Lower leg skin (tissue), 4 donors: ENCODE measurements around the gene ENDOU. TPM values are rescaled to one million over a fixed set of nuclear protein-coding genes. Genes with fewer than 3 reads are reported as not detected.

Experiments
- total RNA-seq, 4 donors: library from RNA; depleted of rRNA; stranded (reverse); fragments of >200 nt; gene quantifications; one replicate each; pipeline ENCODE4 v1.1.0, GENCODE V29; 2016

The ENDOU gene
- total RNA-seq, 4 donors from 2014 or later: 6.4 to 30.5 (median 17.8) TPM

Other genes starting within 250 kb of the ENDOU start
- 10 to 100 TPM in 1 of 4 donors, 1 to 10 TPM in 3; 6.8 to 13.0 (median 7.9) TPM for gene RPAP3, start 19.5 kb downstream of the ENDOU start, total RNA-seq
- 10 to 100 TPM; 13.4 to 27.8 (median 18.9) TPM for gene RAPGEF3, start 33.4 kb upstream of the ENDOU start, total RNA-seq
- 10 to 100 TPM; 28.2 to 51.7 (median 48.6) TPM for gene SLC48A1, start 47.7 kb upstream of the ENDOU start, total RNA-seq
- 100 to 1,000 TPM in 1 of 4 donors, 10 to 100 TPM in 3; 56.3 to 114 (median 63.5) TPM for gene HDAC7, start 94.4 kb upstream of the ENDOU start, total RNA-seq
- gene VDR, start 179.5 kb upstream of the ENDOU start, total RNA-seq: 10 to 100 TPM; 35.9 to 58.1 (median 39.4) TPM
- 10 to 100 TPM; 40.9 to 56.7 (median 42.3) TPM for gene TMEM106C, start 238.1 kb upstream of the ENDOU start, total RNA-seq